Gastrocnemius medialis (tissue), 4 donors: ENCODE results near the gene CPNE5. TPM values are rescaled to one million over a fixed set of nuclear protein-coding genes. Genes with fewer than 3 reads are reported as not detected.

ENCODE experiments used
- ATAC-seq, 2 donors: fragments of 150-250 bp; one replicate each; pipeline ENCODE4 v1.9.1; 2016
- DNase-seq, 2 donors: peaks; one replicate each; pipeline ENCODE4 v3.0.0-alpha.2; 2019
- H3K27ac ChIP-seq, 4 donors: fragments of 200-600 bp; sonication (generic); 1 replicate in 1 of 4; 2 replicates in 3 of 4; pipeline ENCODE4 v1.5.1; 2016 to 2018; ENCODE audit warnings: mild to moderate bottlenecking in 2 of 4, moderate library complexity in 1 of 4
- H3K27me3 ChIP-seq, 3 donors: fragments of 200-600 bp; sonication (generic) in 2 of 3; 1 replicate in 1 of 3; 2 replicates in 2 of 3; pipeline versions ENCODE4 v1.5.1 to v1.6.0; 2016 to 2019; ENCODE audit warnings: mild to moderate bottlenecking in 1 of 3, moderate library complexity in 1 of 3
- H3K36me3 ChIP-seq, 2 donors: fragments of 200-600 bp; sonication (generic) in 1 of 2; one replicate each; pipeline ENCODE4 v1.5.1; 2017 to 2018
- H3K4me1 ChIP-seq, 2 donors: fragments of 200-600 bp; sonication (generic) in 1 of 2; one replicate each; pipeline ENCODE4 v1.5.1; 2016 to 2017; ENCODE audit warnings: mild to moderate bottlenecking in 2 of 2
- H3K4me3 ChIP-seq, 4 donors: fragments of 200-600 bp; sonication (generic) in 3 of 4; 1 replicate in 1 of 4; 2 replicates in 3 of 4; pipeline ENCODE4 v1.5.1; 2016 to 2019; ENCODE audit warnings: mild to moderate bottlenecking in 2 of 4
- H3K9me3 ChIP-seq, 3 donors: fragments of 200-600 bp; sonication (generic) in 2 of 3; 1 replicate in 1 of 3; 2 replicates in 2 of 3; pipeline ENCODE4 v1.5.1; 2016 to 2019
- POLR2A ChIP-seq, 2 donors: fragments of 450-650 bp; IDR thresholded peaks; one replicate each; pipeline ENCODE4 v1.6.1; 2017; ENCODE audit warnings: antibody characterized with exemption in 2 of 2, mild to moderate bottlenecking in 2 of 2, moderate library complexity in 2 of 2
- in situ Hi-C, 4 donors: fragments of 200-750 bp; cut with MboI; loops; one replicate each; pipeline versions ENCODE4 v1.15.0 to v1.8.0; 2017; ENCODE audit warnings: low sequenced_read_pairs in 4 of 4
- intact Hi-C: fragments of 100-400 bp; cut with DNase I; formaldehyde crosslinking; loops from one replicate; pipeline ENCODE4 v1.15.1; 2023; ENCODE audit warnings: low total_unique reads
- total RNA-seq, 4 donors: library from RNA; depleted of rRNA; stranded (reverse); fragments of >200 nt; gene quantifications; one replicate each; pipeline versions ENCODE4 v1.1.0 to v1.2.3, GENCODE V29; 2016
- TF ChIP-seq, protein P1 (sequence below), 5 experiments: fragments of 450-650 bp in 3 of 5; fragments of 200-600 bp in 2 of 5; sonication (generic) in 2 of 5; IDR thresholded peaks in 4 of 5; conservative IDR thresholded peaks in 1 of 5; 1 replicate in 4 of 5; 2 replicates in 1 of 5; pipeline ENCODE4 v1.5.1; 2016 to 2019; ENCODE audit warnings: antibody characterized with exemption in 5 of 5, mild to moderate bottlenecking in 3 of 5, moderate library complexity in 3 of 5

Gene CPNE5
- total RNA-seq, 4 donors from 2014 or later = 0.11 TPM; not detected in 3

DNA sequence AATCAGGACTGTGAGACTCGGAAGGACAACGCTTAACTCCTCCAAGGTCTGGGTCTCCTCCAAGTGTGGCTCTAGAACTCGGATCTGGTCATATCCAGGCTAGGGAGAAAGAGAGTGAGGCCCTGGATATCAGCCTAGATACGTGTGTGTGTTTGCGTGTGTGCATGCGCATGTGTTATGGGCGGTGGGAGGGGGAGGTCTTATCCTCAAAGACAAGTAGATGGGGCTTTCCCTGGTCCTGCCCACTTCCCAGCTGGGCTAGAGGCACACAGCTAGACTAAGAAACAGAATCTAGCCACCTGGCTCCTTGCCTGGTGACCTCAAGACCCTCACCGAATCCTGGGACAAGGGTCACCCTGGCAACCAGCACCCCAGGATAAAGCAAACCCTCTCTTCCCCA, 13.2 kb downstream of the CPNE5 start:
- ATAC-seq = no peak
- Histone ChIP-seq H3K9me3 (no peaks in the 10 kb centered on the region), H3K27me3 (no peaks in the 10 kb centered on the region), H3K36me3 (no peaks in the 10 kb centered on the region), H3K4me3 (no peak overlapping the region), H3K4me1 (peaks cover 17 to 29% of the 10 kb centered on the region in 2 donors), H3K27ac (no peak overlapping the region)
- in situ Hi-C loops = no loop called here
- no peak for DNase-seq
- intact Hi-C loops = no loop called here
- no peak for TF ChIP-seq POLR2A (IDR thresholded peaks at IDR 0.05)
- TF ChIP-seq, protein P1, sequence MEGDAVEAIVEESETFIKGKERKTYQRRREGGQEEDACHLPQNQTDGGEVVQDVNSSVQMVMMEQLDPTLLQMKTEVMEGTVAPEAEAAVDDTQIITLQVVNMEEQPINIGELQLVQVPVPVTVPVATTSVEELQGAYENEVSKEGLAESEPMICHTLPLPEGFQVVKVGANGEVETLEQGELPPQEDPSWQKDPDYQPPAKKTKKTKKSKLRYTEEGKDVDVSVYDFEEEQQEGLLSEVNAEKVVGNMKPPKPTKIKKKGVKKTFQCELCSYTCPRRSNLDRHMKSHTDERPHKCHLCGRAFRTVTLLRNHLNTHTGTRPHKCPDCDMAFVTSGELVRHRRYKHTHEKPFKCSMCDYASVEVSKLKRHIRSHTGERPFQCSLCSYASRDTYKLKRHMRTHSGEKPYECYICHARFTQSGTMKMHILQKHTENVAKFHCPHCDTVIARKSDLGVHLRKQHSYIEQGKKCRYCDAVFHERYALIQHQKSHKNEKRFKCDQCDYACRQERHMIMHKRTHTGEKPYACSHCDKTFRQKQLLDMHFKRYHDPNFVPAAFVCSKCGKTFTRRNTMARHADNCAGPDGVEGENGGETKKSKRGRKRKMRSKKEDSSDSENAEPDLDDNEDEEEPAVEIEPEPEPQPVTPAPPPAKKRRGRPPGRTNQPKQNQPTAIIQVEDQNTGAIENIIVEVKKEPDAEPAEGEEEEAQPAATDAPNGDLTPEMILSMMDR (IDR thresholded peaks at IDR 0.05 in 4 of 5, conservative IDR thresholded peaks at IDR 0.05 in 1 of 5) = no peak

DNA sequence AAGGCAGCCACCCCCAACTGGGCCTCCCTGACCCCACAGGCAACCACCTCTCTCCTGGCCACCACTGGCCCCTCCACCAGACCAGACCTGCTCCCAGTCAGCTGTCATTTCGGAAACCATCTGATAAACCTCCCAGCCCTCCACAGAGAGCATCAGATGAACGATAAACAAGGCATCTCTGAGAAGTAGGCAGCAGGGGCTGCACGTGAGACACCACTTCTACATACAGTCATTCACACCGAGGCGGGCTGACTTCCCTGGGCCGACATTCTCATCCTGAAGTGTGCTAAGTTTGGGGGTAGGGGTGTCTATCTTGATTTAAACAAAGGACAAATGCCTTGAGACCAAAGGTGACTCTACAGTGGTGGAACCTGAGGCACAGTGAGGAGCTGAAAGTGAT, 13.8 kb downstream of the CPNE5 start:
- TF ChIP-seq POLR2A (IDR thresholded peaks at IDR 0.05) = no peak
- TF ChIP-seq, protein P1 (IDR thresholded peaks at IDR 0.05 in 4 of 5, conservative IDR thresholded peaks at IDR 0.05 in 1 of 5) = no peak
- H3K4me3 ChIP-seq = no peak overlapping the region
- no peaks in the 10 kb centered on the region for H3K27me3 ChIP-seq
- no peaks in the 10 kb centered on the region for H3K36me3 ChIP-seq
- ATAC-seq = no peak
- peaks cover 14 to 25% of the 10 kb centered on the region in 2 donors for H3K4me1 ChIP-seq
- peak overlapping the region in 1 of 4 donors; percentile 74 for H3K27ac ChIP-seq
- no peaks in the 10 kb centered on the region for H3K9me3 ChIP-seq
- in situ Hi-C loops = no loop called here
- intact Hi-C loops = no loop called here
- DNase-seq = no peak

- intact Hi-C loops = no loop called here
- no peak overlapping the region for H3K4me3 ChIP-seq
- TF ChIP-seq, protein P1 (IDR thresholded peaks at IDR 0.05 in 4 of 5, conservative IDR thresholded peaks at IDR 0.05 in 1 of 5) = no peak
- TF ChIP-seq POLR2A (IDR thresholded peaks at IDR 0.05) = no peak
- H3K4me1 ChIP-seq = peaks cover 3 to 13% of the 10 kb centered on the region in 2 donors
- ATAC-seq (no peak), DNase-seq (no peak)
- in situ Hi-C loops = no loop called here
- H3K27me3 ChIP-seq = no peaks in the 10 kb centered on the region
- peak overlapping the region in 3 of 4 donors; percentile 69 to 79 (median 74) for H3K27ac ChIP-seq
- no peaks in the 10 kb centered on the region for H3K9me3 ChIP-seq
- no peaks in the 10 kb centered on the region for H3K36me3 ChIP-seq
These were observed 15.0 kb downstream of the CPNE5 start for GRCh38 chr6:36824253-36824652.

- ATAC-seq (no peak), DNase-seq (no peak)
- in situ Hi-C loops = no loop called here
- no peaks in the 10 kb centered on the region for H3K36me3 ChIP-seq
- intact Hi-C loops = no loop called here
- peaks cover 0 to 6% of the 10 kb centered on the region in 2 donors for H3K4me1 ChIP-seq
- TF ChIP-seq, protein P1 (IDR thresholded peaks at IDR 0.05 in 4 of 5, conservative IDR thresholded peaks at IDR 0.05 in 1 of 5) = no peak
- TF ChIP-seq POLR2A (IDR thresholded peaks at IDR 0.05) = no peak
- no peak overlapping the region for H3K4me3 ChIP-seq
- H3K27me3 ChIP-seq = no peaks in the 10 kb centered on the region
- H3K27ac ChIP-seq = peak overlapping the region; percentile 59 to 79 (median 72)
- no peaks in the 10 kb centered on the region for H3K9me3 ChIP-seq
These were observed 15.7 kb downstream of the CPNE5 start for GRCh38 chr6:36823421-36824096.
